ENCODE measurements around the gene SLC39A5. TPM values are rescaled to one million over a fixed set of nuclear protein-coding genes. Genes with fewer than 3 reads are reported as not detected.

The SLC39A5 gene
- total and polyA plus RNA-seq, 8 donors = 0.29 to 6.6 (median 3.9) TPM; not detected in 1

DNA sequence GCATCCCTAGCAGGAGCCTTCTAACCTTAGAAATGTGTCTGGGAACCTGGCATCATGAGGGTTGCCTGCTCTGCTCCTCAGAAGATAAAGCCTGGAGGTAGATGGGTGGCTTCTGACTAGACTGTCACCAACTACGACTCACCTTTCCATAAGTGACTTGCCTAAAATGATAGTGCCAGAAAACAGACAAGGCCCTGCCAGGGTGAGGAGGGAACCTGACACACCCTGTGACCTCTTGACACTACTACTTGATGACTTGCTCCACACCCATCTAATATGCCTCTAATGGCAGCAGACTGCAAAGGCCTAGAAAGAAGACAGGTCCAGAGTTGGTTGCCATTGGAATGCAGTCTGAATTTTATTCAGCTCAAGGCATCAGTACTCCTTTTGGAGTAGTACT is 17.5 kb upstream of the SLC39A5 start:
- Histone ChIP-seq H3K4me3 (no peak overlapping the region), H3K27me3 (no peaks in the 10 kb centered on the region), H3K9me3 (no peaks in the 10 kb centered on the region), H3K36me3 (peaks cover 3 to 100% of the 10 kb centered on the region in 2 donors), H3K27ac (no peak overlapping the region), H3K4me1 (no peaks in the 10 kb centered on the region)
- no peak for ATAC-seq
- no peak for DNase-seq
- intact Hi-C loops (cut with DNase I) = no loop called here
- TF ChIP-seq, protein P1, sequence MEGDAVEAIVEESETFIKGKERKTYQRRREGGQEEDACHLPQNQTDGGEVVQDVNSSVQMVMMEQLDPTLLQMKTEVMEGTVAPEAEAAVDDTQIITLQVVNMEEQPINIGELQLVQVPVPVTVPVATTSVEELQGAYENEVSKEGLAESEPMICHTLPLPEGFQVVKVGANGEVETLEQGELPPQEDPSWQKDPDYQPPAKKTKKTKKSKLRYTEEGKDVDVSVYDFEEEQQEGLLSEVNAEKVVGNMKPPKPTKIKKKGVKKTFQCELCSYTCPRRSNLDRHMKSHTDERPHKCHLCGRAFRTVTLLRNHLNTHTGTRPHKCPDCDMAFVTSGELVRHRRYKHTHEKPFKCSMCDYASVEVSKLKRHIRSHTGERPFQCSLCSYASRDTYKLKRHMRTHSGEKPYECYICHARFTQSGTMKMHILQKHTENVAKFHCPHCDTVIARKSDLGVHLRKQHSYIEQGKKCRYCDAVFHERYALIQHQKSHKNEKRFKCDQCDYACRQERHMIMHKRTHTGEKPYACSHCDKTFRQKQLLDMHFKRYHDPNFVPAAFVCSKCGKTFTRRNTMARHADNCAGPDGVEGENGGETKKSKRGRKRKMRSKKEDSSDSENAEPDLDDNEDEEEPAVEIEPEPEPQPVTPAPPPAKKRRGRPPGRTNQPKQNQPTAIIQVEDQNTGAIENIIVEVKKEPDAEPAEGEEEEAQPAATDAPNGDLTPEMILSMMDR (IDR thresholded peaks at IDR 0.05) = no peak

DNA sequence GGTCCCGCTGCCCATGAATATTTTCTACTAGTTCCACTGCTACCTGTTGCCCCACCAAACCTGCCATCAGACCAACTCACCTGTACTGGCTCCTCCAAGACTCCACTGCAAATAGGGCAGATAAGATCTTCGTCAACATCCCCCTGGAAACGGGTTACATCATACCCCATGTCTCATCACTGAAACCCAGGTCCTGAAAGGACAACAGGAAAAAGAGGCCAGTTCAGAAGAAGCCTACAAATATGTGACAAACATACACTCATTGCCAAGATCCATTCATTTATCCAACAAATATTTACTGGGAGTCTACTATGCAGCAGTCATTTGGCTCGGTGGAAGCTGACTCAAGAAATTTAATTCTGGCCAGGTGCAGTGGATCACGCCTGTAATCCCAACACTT is 16.0 kb upstream of the SLC39A5 start:
- ATAC-seq = no peak
- Histone ChIP-seq H3K9me3 (no peaks in the 10 kb centered on the region), H3K4me1 (peaks cover 0 to 6% of the 10 kb centered on the region in 2 donors), H3K27me3 (no peaks in the 10 kb centered on the region), H3K4me3 (no peak overlapping the region), H3K36me3 (peaks cover 3 to 86% of the 10 kb centered on the region in 2 donors), H3K27ac (no peak overlapping the region)
- intact Hi-C loops (cut with DNase I) = no loop called here
- DNase-seq = no peak
- TF ChIP-seq, protein P1 (IDR thresholded peaks at IDR 0.05) = no peak

DNA sequence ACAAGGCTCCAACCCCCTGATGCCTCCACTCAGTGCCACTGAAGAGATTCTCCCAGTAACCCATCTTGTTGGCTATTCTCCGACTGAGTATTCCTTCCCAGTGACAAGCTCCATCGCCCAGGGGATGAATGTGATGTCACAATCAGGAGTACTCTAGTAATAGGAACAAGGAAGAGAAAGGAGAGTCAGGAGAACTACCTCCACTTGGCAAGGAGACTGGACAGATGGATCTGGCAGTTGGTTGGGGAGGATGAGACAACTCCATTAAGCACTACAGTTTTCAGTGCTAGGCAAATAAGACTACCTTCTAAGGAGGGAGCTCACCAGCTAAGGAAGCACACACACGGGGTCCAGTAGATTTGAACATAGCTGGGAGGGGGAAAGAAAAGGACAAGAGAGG is 13.4 kb upstream of the SLC39A5 start:
- Histone ChIP-seq H3K9me3 (no peaks in the 10 kb centered on the region), H3K4me3 (no peak overlapping the region), H3K27ac (no peak overlapping the region), H3K36me3 (peaks cover 3 to 60% of the 10 kb centered on the region in 2 donors), H3K27me3 (no peaks in the 10 kb centered on the region), H3K4me1 (peaks cover 0 to 26% of the 10 kb centered on the region in 2 donors)
- TF ChIP-seq, protein P1 (IDR thresholded peaks at IDR 0.05) = no peak
- no peak for DNase-seq
- no peak for ATAC-seq
- intact Hi-C loops (cut with DNase I) = no loop called here

DNA sequence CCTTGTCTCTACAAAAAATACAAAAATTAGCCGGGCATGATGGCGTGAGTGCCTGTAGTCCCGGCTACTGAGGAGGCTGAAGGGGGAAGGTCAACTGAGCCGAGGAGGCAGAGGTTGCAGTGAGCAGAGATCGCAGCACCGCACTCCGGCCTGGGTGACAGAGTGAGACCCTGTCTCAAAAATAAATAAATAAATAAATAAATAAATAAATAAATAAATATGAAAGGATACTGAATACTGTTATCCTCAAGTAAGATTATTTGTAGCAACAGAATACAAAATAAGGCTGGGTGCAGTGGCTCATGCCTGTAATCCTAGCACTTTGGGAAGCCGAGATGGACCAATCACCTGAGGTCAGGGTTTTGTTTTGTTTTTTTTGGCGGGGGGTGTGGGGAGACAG is 10.0 kb upstream of the SLC39A5 start:
- peaks cover 14 to 48% of the 10 kb centered on the region in 2 donors for H3K4me1 ChIP-seq
- peaks cover 0 to 26% of the 10 kb centered on the region in 2 donors for H3K36me3 ChIP-seq
- H3K27me3 ChIP-seq = no peaks in the 10 kb centered on the region
- H3K4me3 ChIP-seq = peak overlapping the region in 1 of 2 donors; percentile 77
- peak overlapping the region in 1 of 2 donors; percentile 99 for H3K27ac ChIP-seq
- DNase-seq (no peak), ATAC-seq (no peak)
- no peaks in the 10 kb centered on the region for H3K9me3 ChIP-seq
- TF ChIP-seq, protein P1 (IDR thresholded peaks at IDR 0.05) = no peak
- intact Hi-C loops (cut with DNase I) = no loop called here

DNA sequence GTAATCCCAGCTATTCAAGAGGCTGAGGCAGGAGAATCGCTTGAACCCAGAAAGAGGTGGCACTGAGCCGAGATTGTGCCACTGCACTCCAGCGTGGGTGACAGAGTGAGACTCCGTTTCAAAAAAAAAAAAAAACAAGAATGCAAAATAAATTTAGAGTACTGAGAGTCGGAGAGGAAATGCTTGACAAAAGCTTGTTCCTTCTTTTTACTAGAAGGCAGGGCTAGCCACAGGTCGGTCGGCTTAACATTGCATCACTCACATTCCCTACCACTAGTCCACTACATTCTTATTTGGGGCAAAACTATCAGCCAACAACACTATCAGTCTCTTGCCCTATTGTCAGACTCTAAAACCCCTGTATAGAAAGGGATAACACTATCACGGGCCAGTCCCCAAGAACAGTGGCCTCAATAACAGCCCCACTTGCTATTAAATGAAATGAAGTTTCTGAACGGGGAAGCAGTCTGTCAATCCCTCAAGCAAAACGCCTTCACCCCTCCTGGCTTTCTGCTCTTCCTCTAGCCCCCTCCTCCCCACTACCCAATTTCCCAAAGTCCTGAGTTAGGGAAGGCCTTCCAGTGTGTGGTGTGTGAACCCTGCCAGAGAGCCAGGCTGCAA is 9.1 kb upstream of the SLC39A5 start:
- intact Hi-C loops (cut with DNase I) = no loop called here

More for the DNA sequence above, 9.1 kb upstream of the SLC39A5 start:
- Histone ChIP-seq H3K27me3 (no peaks in the 10 kb centered on the region), H3K9me3 (no peaks in the 10 kb centered on the region), H3K27ac (peak overlapping the region; percentile 96 to 99), H3K4me1 (peaks cover 14 to 52% of the 10 kb centered on the region in 2 donors), H3K36me3 (peaks cover 0 to 17% of the 10 kb centered on the region in 2 donors), H3K4me3 (peak overlapping the region; percentile 74 to 77)
- ATAC-seq (peak; percentile 2), DNase-seq (peak in 1 of 4 donors; percentile 16)
- TF ChIP-seq, protein P1 (IDR thresholded peaks at IDR 0.05) = no peak

Measured in left lung (tissue), 10 donors.